K562 (cell line): Measurements from ENCODE around the gene ZNF582. TPM values are rescaled to one million over a fixed set of nuclear protein-coding genes. Genes with fewer than 3 reads are reported as not detected.

Experiments
- CBX1 ChIP-seq: sonication (generic); IDR thresholded peaks from 2 replicates; pipeline ENCODE4 v1.6.1; 2016; ENCODE audit warnings: antibody characterized with exemption, low read depth, mild to moderate bottlenecking
- E2F8 ChIP-seq: fragments of 450-650 bp; IDR thresholded peaks from 2 replicates; pipeline ENCODE4 v1.7.1; 2018; ENCODE audit warnings: mild to moderate bottlenecking, low read depth; ENCODE audit not compliant: partially characterized antibody
- HOMEZ ChIP-seq: fragments of 250-450 bp; sonication (Bioruptor Pico); IDR thresholded peaks from 2 replicates; pipeline ENCODE4 v1.4.0; 2020; ENCODE audit warnings: mild to moderate bottlenecking, moderate library complexity
- KAT2B ChIP-seq: IDR thresholded peaks from one replicate; pipeline ENCODE4 v1.6.1; 2012; ENCODE audit warnings: low read depth, mild to moderate bottlenecking, control low read depth, inconsistent platforms, low read length, moderate library complexity
- KLF1 ChIP-seq: fragments of 450-650 bp; IDR thresholded peaks from 2 replicates; pipeline ENCODE4 v1.6.1; 2016; ENCODE audit warnings: missing genetic modification characterization, missing compliant biosample characterization
- KLF16 ChIP-seq: IDR thresholded peaks from 2 replicates; pipeline ENCODE4 v1.6.1; 2016; ENCODE audit warnings: antibody characterized with exemption
- NCOA2 ChIP-seq, 2 experiments: fragments of 450-650 bp; IDR thresholded peaks; 2 replicates each; pipeline ENCODE4 v1.6.1; 2018; ENCODE audit warnings: mild to moderate bottlenecking in 2 of 2, moderate library complexity in 1 of 2; ENCODE audit not compliant: partially characterized antibody in 2 of 2
- NCOA4 ChIP-seq: fragments of 450-650 bp; IDR thresholded peaks from 2 replicates; pipeline ENCODE4 v1.6.1; 2018; ENCODE audit warnings: mild to moderate bottlenecking; ENCODE audit not compliant: partially characterized antibody
- NR4A1 ChIP-seq, 2 experiments: fragments of 250-450 bp in 1 of 2; fragments of 450-650 bp in 1 of 2; sonication (Bioruptor Pico) in 1 of 2; IDR thresholded peaks; 2 replicates each; pipeline versions ENCODE4 v1.4.0 to v1.6.1; 2016 to 2020; ENCODE audit warnings: mild to moderate bottlenecking in 2 of 2, missing compliant biosample characterization in 1 of 2, missing genetic modification characterization in 1 of 2, moderate library complexity in 1 of 2
- PATZ1 ChIP-seq: fragments of 250-450 bp; sonication (Bioruptor Pico); IDR thresholded peaks from 2 replicates; pipeline ENCODE4 v1.5.0; 2020; ENCODE audit warnings: mild to moderate bottlenecking, borderline replicate concordance
- TSHZ1 ChIP-seq: fragments of 250-450 bp; sonication (Bioruptor Pico); IDR thresholded peaks from 2 replicates; pipeline ENCODE4 v1.4.0; 2020; ENCODE audit warnings: mild to moderate bottlenecking, moderate library complexity
- USF1 ChIP-seq: sonication (generic); formaldehyde crosslinking; IDR thresholded peaks from 2 replicates; pipeline ENCODE4 v1.9.0; 2022; ENCODE audit warnings: mild to moderate bottlenecking, missing genetic modification reagents
- ZBED1 ChIP-seq: IDR thresholded peaks from 2 replicates; pipeline ENCODE4 v1.6.1; 2014
- ZNF121 ChIP-seq: sonication (generic); formaldehyde crosslinking; conservative IDR thresholded peaks from 2 replicates; pipeline ENCODE4 v1.8.0; 2022; ENCODE audit warnings: missing genetic modification reagents
- ZNF324 ChIP-seq: fragments of 250-450 bp; sonication (Bioruptor Pico); IDR thresholded peaks from 2 replicates; pipeline ENCODE4 v1.4.0; 2020; ENCODE audit warnings: mild to moderate bottlenecking
- ZNF507 ChIP-seq: conservative IDR thresholded peaks from 2 replicates; pipeline ENCODE4 v1.6.1; 2017; ENCODE audit warnings: missing genetic modification characterization, missing compliant biosample characterization
- polyA plus RNA-seq, 8 experiments: library from polyadenylated mRNA; depleted of rRNA in 4 of 8; stranded (reverse) in 5 of 8; unstranded in 3 of 8; fragments of >200 nt; fragmentation: Nextera tagmentation in 2 of 8; fragmentation: Illumina TruSeq in 1 of 8; extraction: Ambion mirVana in 2 of 8; extraction: Trizol in 1 of 8; gene quantifications; 2 replicates each; pipeline versions ENCODE4 v1.2.1 to v1.2.3, GENCODE V29; 2011 to 2014; ENCODE audit warnings: inconsistent platforms in 1 of 8, missing spikeins in 1 of 8
- total RNA-seq, 7 experiments: library from RNA; depleted of rRNA in 6 of 7; stranded (reverse); fragments of >200 nt in 6 of 7; fragmentation: Illumina TruSeq in 2 of 7; extraction: Trizol in 2 of 7; gene quantifications; 2 replicates each; pipeline versions ENCODE4 v1.2.1 to v1.2.3, GENCODE V29; 2011 to 2021; ENCODE audit warnings: low replicate concordance in 1 of 7

ZNF582 gene
- total and polyA plus RNA-seq, 9 of the 15 experiments (the other 6 are each of a cell fraction or from before 2014, with no cell fraction given): 0.72 to 3.3 (median 1.6) TPM

- TF ChIP-seq USF1 (CRISPR knock-in tag) (no peak), TSHZ1 (CRISPR knock-in tag) (no peak), KLF1 (tag) (no peak), HOMEZ (CRISPR knock-in tag) (no peak), PATZ1 (CRISPR knock-in tag) (no peak), ZBED1 (no peak), ZNF507 (tag) (no peak), ZNF121 (CRISPR knock-in tag) (no peak), ZNF324 (no peak), CBX1 (peak; percentile 97), KLF16 (no peak; the same call in 1 of the 2 replicates), NR4A1 (CRISPR knock-in tag; IDR thresholded peaks at IDR 0.05) (no peak), NR4A1 (tag; IDR thresholded peaks at IDR 0.05) (no peak), KAT2B (peak; percentile 94), NCOA4 (no peak), NCOA2 (IDR thresholded peaks at IDR 0.05; ENCODE audit: partially characterized antibody in 2 of 2) (no peak), E2F8 (no peak)
Observed at GRCh38 chr19:56393119-56394012, at the start of gene ZNF582 (continued).
